Colonic mucosa (tissue), 4 donors: ENCODE measurements around the gene PNRC1. TPM values are rescaled to one million over a fixed set of nuclear protein-coding genes. Genes with fewer than 3 reads are reported as not detected.

Source experiments
- DNase-seq: peaks from one replicate; pipeline ENCODE4 v3.0.0-alpha.2; 2020
- H3K27ac ChIP-seq: fragments of 200-600 bp; one replicate; pipeline ENCODE4 v1.8.0; 2021
- H3K27me3 ChIP-seq: fragments of 200-600 bp; one replicate; pipeline ENCODE4 v1.8.0; 2021
- H3K36me3 ChIP-seq: fragments of 200-600 bp; one replicate; pipeline ENCODE4 v1.8.0; 2021
- H3K4me1 ChIP-seq: fragments of 200-600 bp; one replicate; pipeline ENCODE4 v1.8.0; 2021; ENCODE audit warnings: mild to moderate bottlenecking
- H3K4me3 ChIP-seq: fragments of 200-600 bp; one replicate; pipeline ENCODE4 v1.8.0; 2021
- H3K9ac ChIP-seq, 2 donors: one replicate each; pipeline ENCODE4 v1.7.0; 2013; ENCODE audit warnings: control low read depth in 2 of 2, low read depth in 2 of 2, low read length in 2 of 2
- H3K9me3 ChIP-seq: fragments of 200-600 bp; one replicate; pipeline ENCODE4 v1.8.0; 2021
- CTCF ChIP-seq: fragments of 200-600 bp; IDR thresholded peaks from one replicate; pipeline ENCODE4 v1.8.0; 2022; ENCODE audit warnings: antibody characterized with exemption, mild to moderate bottlenecking
- intact Hi-C: fragments of 100-400 bp; cut with DNase I; formaldehyde crosslinking; loops from one replicate; pipeline ENCODE4 v1.14.1; 2022
- total RNA-seq, 2 donors: library from RNA; stranded (reverse); fragmentation: NEBNext Ultra II Directional in 1 of 2; extraction: Animal tissue kit (Norgen Biotek cat#: 25700) in 1 of 2; gene quantifications; one replicate each; pipeline ENCODE4 v1.2.1, GENCODE V29; 2021
- donor health status: healthy.
- donor health status: DM: no; HTN: no; CAD: no.
- donor health status: DM: no; HTN: no; CAD: no.

Gene PNRC1
- total RNA-seq, 2 donors from 2014 or later = 47.8 to 143 TPM

- Histone ChIP-seq H3K27ac (no peak overlapping the region), H3K27me3 (no peaks in the 10 kb centered on the region), H3K9me3 (no peaks in the 10 kb centered on the region), H3K4me3 (no peak overlapping the region), H3K4me1 (no peaks in the 10 kb centered on the region), H3K36me3 (no peaks in the 10 kb centered on the region), H3K9ac (no peak overlapping the region)
- no peak for DNase-seq
- intact Hi-C loops = no loop called here
- TF ChIP-seq CTCF = no peak
Measured at GRCh38 chr6:89134723-89135122, 54.2 kb downstream of the PNRC1 start.

Other genes with a start within 250 kb of the PNRC1 start
- 10 to 100 TPM in 1 of 2 donors, 1 to 10 TPM in 1; 7.8 to 11.4 TPM for gene RNGTT, start 117.1 kb upstream of the PNRC1 start, total RNA-seq
- gene SRSF12, start 37.3 kb downstream of the PNRC1 start, total RNA-seq = under 1 TPM in 1 of 2 donors, not detected in 1; 0.35 TPM
- gene PM20D2, start 65.3 kb downstream of the PNRC1 start, total RNA-seq = 10 to 100 TPM; 19.2 to 24.2 TPM
- under 1 TPM in 1 of 2 donors, not detected in 1; 0.21 TPM for gene GABRR1, start 136.6 kb downstream of the PNRC1 start, total RNA-seq
- gene GABRR2, start 234.5 kb downstream of the PNRC1 start, total RNA-seq = under 1 TPM; 0.48 to 0.49 TPM